Measurements from ENCODE around the gene PDIA6. TPM values are rescaled to one million over a fixed set of nuclear protein-coding genes. Genes with fewer than 3 reads are reported as not detected.

The PDIA6 gene
- total RNA-seq, 6 experiments from 2014 or later, result 141 to 232 (median 191) TPM

DNA sequence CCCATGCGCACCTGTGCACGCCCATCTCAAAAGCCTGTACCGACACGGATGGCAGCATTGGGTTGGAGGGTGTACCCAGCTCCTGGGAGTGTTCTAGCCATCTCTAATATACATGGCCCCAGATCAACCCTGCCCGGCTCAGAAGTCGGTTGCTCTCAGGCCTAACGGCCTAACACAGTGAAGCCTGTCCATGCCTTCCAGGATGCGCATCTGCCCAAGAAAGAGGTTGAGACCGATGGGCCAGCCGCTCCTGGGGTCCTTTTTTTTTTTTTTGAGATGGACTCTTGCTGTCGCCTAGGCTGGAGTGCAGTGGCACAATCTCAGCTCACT is 32.1 kb downstream of the PDIA6 start:
- no peaks in the 10 kb centered on the region for H3K4me1 ChIP-seq
- no peaks in the 10 kb centered on the region for H3K9me3 ChIP-seq
- no peak overlapping the region for H3K4me3 ChIP-seq
- ATAC-seq (no peak), DNase-seq (no peak)
- no peak overlapping the region for H3K27ac ChIP-seq
- no peaks in the 10 kb centered on the region for H3K27me3 ChIP-seq
- TF ChIP-seq POLR2A (IDR thresholded peaks at IDR 0.05) (no peak), CTCF (IDR thresholded peaks at IDR 0.05) (no peak)
- WGBS (ENCODE audit: insufficient coverage, low coverage, low lambda C conversion rate, missing lambda C conversion rate), result 93% methylated on average over 7 of the region's 11 CpGs
- H3K36me3 ChIP-seq, result peaks cover 0 to 60% (median 35%) of the 10 kb centered on the region in 4 donors
- intact Hi-C loops (cut with DNase I), result no loop called here

GRCh38 chr2:10779776-10780490 is 32.7 kb downstream of the PDIA6 start:
- TF ChIP-seq POLR2A (IDR thresholded peaks at IDR 0.05) (no peak), CTCF (IDR thresholded peaks at IDR 0.05) (no peak)
- ATAC-seq (no peak), DNase-seq (no peak)
- Histone ChIP-seq H3K36me3 (peaks cover 0 to 54% (median 31%) of the 10 kb centered on the region in 4 donors), H3K9me3 (no peaks in the 10 kb centered on the region), H3K27ac (no peak overlapping the region), H3K27me3 (no peaks in the 10 kb centered on the region), H3K4me1 (no peaks in the 10 kb centered on the region), H3K4me3 (no peak overlapping the region)
- intact Hi-C loops (cut with DNase I), result no loop called here
- 90% methylated on average over 23 of the region's 25 CpGs for WGBS (ENCODE audit: insufficient coverage, low coverage, low lambda C conversion rate, missing lambda C conversion rate)

DNA sequence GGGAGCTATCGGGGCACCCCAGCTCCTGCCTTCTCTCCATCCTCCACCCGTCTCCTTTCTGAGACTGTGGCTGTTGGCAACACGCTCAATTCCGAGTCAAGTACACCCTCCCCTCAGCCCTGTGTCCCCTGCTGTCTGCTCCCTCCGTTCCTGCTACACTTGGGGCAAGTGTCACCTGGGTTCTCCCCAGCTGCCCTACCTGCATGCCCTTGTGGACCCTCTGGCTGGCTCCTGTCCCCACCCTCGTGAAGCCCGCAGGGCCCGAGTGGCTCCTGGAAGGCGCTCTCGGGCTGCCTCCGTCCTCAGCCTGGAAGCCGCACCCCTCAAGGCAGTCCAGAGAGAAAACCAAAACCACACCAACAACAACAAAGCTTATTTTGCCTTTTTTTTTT is 33.9 kb downstream of the PDIA6 start:
- DNase-seq, result no peak
- Histone ChIP-seq H3K9me3 (no peaks in the 10 kb centered on the region), H3K36me3 (peaks cover 0 to 42% (median 21%) of the 10 kb centered on the region in 4 donors), H3K27me3 (no peaks in the 10 kb centered on the region), H3K27ac (no peak overlapping the region), H3K4me3 (no peak overlapping the region), H3K4me1 (no peaks in the 10 kb centered on the region)
- intact Hi-C loops (cut with DNase I), result no loop called here
- ATAC-seq, result no peak
- TF ChIP-seq CTCF (IDR thresholded peaks at IDR 0.05), result no peak
- no peak for TF ChIP-seq POLR2A (IDR thresholded peaks at IDR 0.05)
- WGBS (ENCODE audit: insufficient coverage, low coverage, low lambda C conversion rate, missing lambda C conversion rate), result 91% methylated on average over 4 of the region's 12 CpGs

DNA sequence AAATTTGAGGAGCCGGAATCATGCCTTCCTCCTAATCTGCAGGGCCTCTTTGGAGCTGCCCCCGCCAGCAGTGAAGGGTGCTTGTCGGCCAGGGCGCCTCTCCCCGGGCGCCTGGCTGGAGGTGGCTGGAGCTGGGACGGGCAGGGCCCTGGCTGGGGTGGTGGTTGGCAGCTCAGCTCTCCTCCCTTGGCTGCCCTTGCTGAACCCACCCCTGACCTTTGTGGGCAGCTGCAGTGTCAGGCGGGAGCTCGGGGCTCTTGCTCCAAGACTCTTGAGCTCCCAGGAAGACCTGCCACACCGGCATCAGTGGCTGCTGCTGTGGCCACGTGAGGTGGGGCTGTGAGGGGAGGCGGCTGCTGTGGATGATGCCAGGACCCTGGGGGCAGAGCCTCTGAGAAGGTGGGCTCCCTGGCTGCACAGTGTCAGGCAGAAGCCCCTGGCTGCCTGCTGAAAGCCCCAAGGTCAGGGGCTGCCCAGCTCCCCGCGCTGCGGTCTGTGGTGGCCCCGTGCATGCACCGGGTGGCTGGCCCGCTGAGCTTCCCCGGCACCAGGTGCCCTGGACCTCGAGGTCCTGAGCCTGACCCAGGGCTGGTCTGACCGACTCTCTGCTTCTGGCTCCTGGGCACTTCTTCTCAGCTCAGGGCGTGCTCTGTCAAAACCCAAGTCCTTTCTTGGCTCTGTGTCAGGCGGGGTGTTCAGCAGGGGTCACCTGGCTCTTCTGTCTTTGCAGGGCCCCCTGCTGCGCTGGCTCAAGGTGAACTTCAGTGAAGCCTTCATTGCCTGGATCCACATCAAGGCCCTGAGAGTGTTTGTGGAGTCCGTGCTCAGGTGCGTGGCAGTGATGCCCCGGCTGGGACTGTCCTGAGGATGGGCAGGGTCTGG is 34.5 kb downstream of the PDIA6 start:
- DNase-seq (no peak), ATAC-seq (peak; percentile 26 to 29 (median 26))
- Histone ChIP-seq H3K9me3 (no peaks in the 10 kb centered on the region), H3K4me1 (no peaks in the 10 kb centered on the region), H3K27ac (no peak overlapping the region), H3K36me3 (peaks cover 0 to 36% (median 18%) of the 10 kb centered on the region in 4 donors), H3K4me3 (no peak overlapping the region), H3K27me3 (no peaks in the 10 kb centered on the region)
- 80% methylated on average over 1 of the region's 27 CpGs for WGBS (ENCODE audit: insufficient coverage, low coverage, low lambda C conversion rate, missing lambda C conversion rate)
- TF ChIP-seq POLR2A (IDR thresholded peaks at IDR 0.05) (no peak), CTCF (IDR thresholded peaks at IDR 0.05) (no peak)
- intact Hi-C loops (cut with DNase I), result no loop called here
